Trophoblast cell (in vitro differentiated cells and primary cell): ENCODE measurements around the gene BAG1.

ENCODE experiments used
- DNase-seq, 2 donors: peaks; one replicate each; pipeline ENCODE4 v3.0.0-alpha.2; 2016
- H2AFZ ChIP-seq: 2 replicates; pipeline ENCODE4 v1.6.1; 2013; ENCODE audit warnings: low read length, moderate library complexity, mild to moderate bottlenecking; ENCODE audit not compliant: insufficient read depth, poor library complexity
- H2AK5ac ChIP-seq: 2 replicates; pipeline ENCODE4 v1.6.1; 2013; ENCODE audit warnings: mild to moderate bottlenecking, low read length
- H2BK120ac ChIP-seq: 2 replicates; pipeline ENCODE4 v1.6.1; 2013; ENCODE audit warnings: low read length, mild to moderate bottlenecking, moderate library complexity; ENCODE audit not compliant: insufficient read depth, poor library complexity
- H2BK12ac ChIP-seq: 2 replicates; pipeline ENCODE4 v1.6.1; 2013; ENCODE audit warnings: mild to moderate bottlenecking, low read length, moderate library complexity
- H2BK5ac ChIP-seq: 2 replicates; pipeline ENCODE4 v1.6.1; 2013; ENCODE audit warnings: low read length, low read depth, moderate library complexity, mild to moderate bottlenecking; ENCODE audit not compliant: poor library complexity
- H3K14ac ChIP-seq: 2 replicates; pipeline ENCODE4 v1.6.1; 2013; ENCODE audit warnings: mild to moderate bottlenecking, low read length
- H3K18ac ChIP-seq: 2 replicates; pipeline ENCODE4 v1.6.1; 2013; ENCODE audit warnings: mild to moderate bottlenecking, low read length
- H3K23ac ChIP-seq: 2 replicates; pipeline ENCODE4 v1.6.1; 2013; ENCODE audit warnings: low read length
- H3K27ac ChIP-seq: 2 replicates; pipeline ENCODE4 v1.5.1; 2013; ENCODE audit warnings: low read depth, mild to moderate bottlenecking, inconsistent platforms, low read length, moderate library complexity
- H3K27me3 ChIP-seq: 2 replicates; pipeline ENCODE4 v1.6.1; 2013; ENCODE audit warnings: inconsistent platforms, mild to moderate bottlenecking, low read length, moderate library complexity; ENCODE audit not compliant: insufficient read depth
- H3K36me3 ChIP-seq, 2 experiments: 1 replicate in 1 of 2; 2 replicates in 1 of 2; pipeline ENCODE4 v1.6.1; 2013; ENCODE audit warnings: low read length in 2 of 2, mild to moderate bottlenecking in 2 of 2, moderate library complexity in 1 of 2; ENCODE audit not compliant: insufficient read depth in 2 of 2, control insufficient read depth in 1 of 2
- H3K4ac ChIP-seq: 2 replicates; pipeline ENCODE4 v1.6.1; 2013; ENCODE audit warnings: low read depth, mild to moderate bottlenecking, low read length, moderate library complexity
- H3K4me1 ChIP-seq, 2 experiments: 1 replicate in 1 of 2; 2 replicates in 1 of 2; pipeline ENCODE4 v1.6.1; 2013; ENCODE audit warnings: low read length in 2 of 2, mild to moderate bottlenecking in 2 of 2, moderate library complexity in 1 of 2; ENCODE audit not compliant: insufficient read depth in 2 of 2, control insufficient read depth in 1 of 2
- H3K4me2 ChIP-seq: 2 replicates; pipeline ENCODE4 v1.6.1; 2013; ENCODE audit warnings: inconsistent platforms, mild to moderate bottlenecking, low read length, moderate library complexity
- H3K4me3 ChIP-seq: 2 replicates; pipeline ENCODE4 v1.5.1; 2013; ENCODE audit warnings: mild to moderate bottlenecking, low read depth, low read length, inconsistent platforms
- H3K79me1 ChIP-seq: one replicate; pipeline ENCODE4 v1.6.1; 2013; ENCODE audit warnings: low read length
- H3K79me2 ChIP-seq: 2 replicates; pipeline ENCODE4 v1.6.1; 2013; ENCODE audit warnings: low read length, mild to moderate bottlenecking; ENCODE audit not compliant: control insufficient read depth, insufficient read depth, poor library complexity
- H3K9ac ChIP-seq: 2 replicates; pipeline ENCODE4 v1.6.1; 2013; ENCODE audit warnings: mild to moderate bottlenecking, low read length
- H3K9me3 ChIP-seq: 2 replicates; pipeline ENCODE4 v1.6.1; 2013; ENCODE audit warnings: low read depth, mild to moderate bottlenecking, control low read depth, inconsistent platforms, low read length; ENCODE audit not compliant: insufficient read depth
- H4K12ac ChIP-seq: 2 replicates; pipeline ENCODE4 v1.6.1; 2013; ENCODE audit warnings: low read depth, mild to moderate bottlenecking, low read length, moderate library complexity
- H4K8ac ChIP-seq: 2 replicates; pipeline ENCODE4 v1.6.1; 2013; ENCODE audit warnings: low read depth, mild to moderate bottlenecking, low read length, moderate library complexity
- H4K91ac ChIP-seq: one replicate; pipeline ENCODE4 v1.6.1; 2013; ENCODE audit warnings: low read depth, mild to moderate bottlenecking, low read length, moderate library complexity
- WGBS: extraction: QIAGEN DNeasy Blood & Tissue Kit; methylation state at CpG from one replicate; pipeline ENCODE4 v1.1.7; 2013; ENCODE audit warnings: missing lambda C conversion rate; ENCODE audit not compliant: insufficient read length, insufficient coverage; ENCODE audit errors: extremely low coverage; 5-methylcytosine and 5-hydroxymethylcytosine counted together

BAG1 gene

DNA sequence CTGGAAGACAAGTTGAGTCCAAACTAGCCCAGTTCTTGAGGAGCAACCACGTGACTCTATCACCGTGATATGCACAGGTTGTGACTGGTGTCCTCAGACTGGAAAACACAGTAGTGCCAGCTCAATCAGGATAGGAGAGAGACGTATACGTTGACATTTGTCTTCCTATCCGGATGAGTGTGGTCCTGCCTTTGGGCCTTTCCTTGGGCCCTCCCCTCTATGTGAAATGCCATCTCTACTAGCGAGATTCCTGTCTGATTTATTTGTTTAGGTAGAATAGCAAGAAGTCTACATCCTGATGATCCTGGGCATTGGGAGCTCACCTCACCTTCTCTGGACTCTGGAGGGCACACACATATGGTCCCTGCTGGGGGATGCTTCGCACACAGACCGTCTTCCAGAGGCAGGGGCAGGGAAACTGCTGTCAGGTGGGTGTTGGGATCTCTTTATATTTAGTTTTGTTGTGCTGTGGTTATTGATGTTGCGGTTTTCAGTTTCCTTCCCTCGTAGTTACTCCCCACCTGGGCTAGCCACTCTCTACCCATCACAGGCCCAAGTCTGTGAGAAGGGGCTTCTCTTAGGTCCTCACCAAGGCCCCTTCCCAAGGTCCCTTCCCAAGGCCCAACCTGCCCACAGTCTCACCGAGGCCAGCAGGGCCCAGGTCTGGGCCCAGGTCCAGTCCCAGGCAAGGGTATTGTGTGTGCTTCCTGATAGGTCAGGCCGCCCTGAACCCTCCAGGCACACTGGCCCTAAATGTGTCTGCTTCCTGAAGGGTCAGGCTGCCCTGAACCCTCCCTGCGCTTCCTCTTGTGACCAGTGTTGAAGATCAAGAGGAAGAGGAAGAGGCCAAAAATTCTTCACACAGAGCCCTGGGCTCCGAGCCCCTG lies 43.6 kb downstream of the BAG1 start:
- H3K79me1 ChIP-seq, result no peaks in the 10 kb centered on the region
- no peak overlapping the region for H3K9ac ChIP-seq
- no peak overlapping the region for H3K4me2 ChIP-seq
- no peak overlapping the region for H2AFZ ChIP-seq
- H3K4ac ChIP-seq, result no peak overlapping the region
- no peak overlapping the region for H3K23ac ChIP-seq
- H3K79me2 ChIP-seq, result no peaks in the 10 kb centered on the region
- no peaks in the 10 kb centered on the region for H3K4me1 ChIP-seq
- no peak overlapping the region for H3K27ac ChIP-seq
- H2BK5ac ChIP-seq, result no peak overlapping the region
- H3K18ac ChIP-seq, result no peak overlapping the region
- H4K91ac ChIP-seq, result no peak overlapping the region
- H2BK120ac ChIP-seq, result no peak overlapping the region
- no peak overlapping the region for H2BK12ac ChIP-seq
- no CpG with 5 or more reads among the region's 14 CpGs for WGBS
- H3K4me3 ChIP-seq, result no peak overlapping the region
- no peaks in the 10 kb centered on the region for H3K27me3 ChIP-seq
- H4K8ac ChIP-seq, result no peak overlapping the region
- no peak overlapping the region for H2AK5ac ChIP-seq
- no peak overlapping the region for H3K14ac ChIP-seq
- H3K36me3 ChIP-seq, result no peaks in the 10 kb centered on the region
- H4K12ac ChIP-seq, result no peak overlapping the region
- DNase-seq, result no peak
- H3K9me3 ChIP-seq, result peaks cover 2% of the 10 kb centered on the region

- Histone ChIP-seq H3K23ac (no peak overlapping the region), H3K4me2 (no peak overlapping the region), H2BK12ac (no peak overlapping the region), H3K9ac (no peak overlapping the region), H3K9me3 (no peaks in the 10 kb centered on the region), H3K4ac (no peak overlapping the region), H2BK5ac (no peak overlapping the region), H3K18ac (no peak overlapping the region), H4K91ac (no peak overlapping the region), H3K14ac (no peak overlapping the region), H3K36me3 (no peaks in the 10 kb centered on the region), H4K8ac (no peak overlapping the region), H3K4me3 (no peak overlapping the region), H3K79me1 (peaks cover 2% of the 10 kb centered on the region), H3K79me2 (no peaks in the 10 kb centered on the region), H3K27me3 (no peaks in the 10 kb centered on the region), H4K12ac (no peak overlapping the region), H2BK120ac (no peak overlapping the region), H2AFZ (no peak overlapping the region), H3K27ac (no peak overlapping the region), H2AK5ac (no peak overlapping the region), H3K4me1 (peaks cover 9 to 14% of the 10 kb centered on the region in 2 experiments)
- no CpG with 5 or more reads among the region's 3 CpGs for WGBS
- peak; percentile 41 to 64 for DNase-seq
Measured at GRCh38 chr9:33211695-33212393, 52.7 kb downstream of the BAG1 start.

DNA sequence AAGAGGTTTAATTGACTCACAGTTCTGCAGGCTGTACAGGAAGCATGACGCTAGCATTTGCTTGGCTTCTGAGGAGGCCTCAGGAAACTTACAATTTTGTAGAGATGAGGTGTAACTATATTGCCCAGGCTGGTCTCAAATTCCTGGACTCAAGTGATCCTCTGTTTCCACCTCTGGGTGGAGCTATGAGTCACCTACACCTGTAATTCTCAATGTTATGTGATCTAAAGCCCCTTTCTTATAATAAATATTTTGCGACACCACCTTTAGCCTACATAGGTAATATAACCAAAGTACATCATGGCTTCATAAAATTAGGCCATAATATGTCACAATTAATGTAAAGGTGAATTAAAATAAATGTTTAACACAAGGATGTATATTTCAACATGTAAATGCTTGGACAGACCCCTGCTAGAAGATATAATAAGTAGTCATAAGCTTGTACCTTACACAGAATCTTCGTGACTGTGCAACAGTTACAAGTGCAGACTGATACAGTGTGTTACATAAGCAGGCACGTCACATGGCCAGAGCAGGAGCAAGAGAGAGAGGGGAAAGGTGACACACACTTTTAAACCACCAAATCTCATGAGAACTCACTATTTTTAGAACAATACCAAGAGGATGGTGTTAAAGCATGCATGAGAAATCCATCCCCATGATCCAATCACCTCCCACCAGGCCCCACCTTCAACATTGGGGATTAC lies 54.3 kb downstream of the BAG1 start:
- Histone ChIP-seq H3K14ac (no peak overlapping the region), H2BK5ac (no peak overlapping the region), H3K9ac (no peak overlapping the region), H3K36me3 (no peaks in the 10 kb centered on the region), H3K4me1 (peaks cover 9 to 14% of the 10 kb centered on the region in 2 experiments), H4K8ac (no peak overlapping the region), H2AFZ (no peak overlapping the region), H2BK12ac (no peak overlapping the region), H4K91ac (no peak overlapping the region), H2BK120ac (no peak overlapping the region), H3K4me2 (no peak overlapping the region), H3K4me3 (no peak overlapping the region), H2AK5ac (no peak overlapping the region), H3K79me2 (no peaks in the 10 kb centered on the region), H3K23ac (no peak overlapping the region), H4K12ac (no peak overlapping the region), H3K9me3 (no peaks in the 10 kb centered on the region), H3K27me3 (no peaks in the 10 kb centered on the region), H3K4ac (no peak overlapping the region), H3K18ac (no peak overlapping the region), H3K79me1 (peaks cover 2% of the 10 kb centered on the region), H3K27ac (no peak overlapping the region)
- no peak for DNase-seq
- no CpG with 5 or more reads among the region's 4 CpGs for WGBS

DNA sequence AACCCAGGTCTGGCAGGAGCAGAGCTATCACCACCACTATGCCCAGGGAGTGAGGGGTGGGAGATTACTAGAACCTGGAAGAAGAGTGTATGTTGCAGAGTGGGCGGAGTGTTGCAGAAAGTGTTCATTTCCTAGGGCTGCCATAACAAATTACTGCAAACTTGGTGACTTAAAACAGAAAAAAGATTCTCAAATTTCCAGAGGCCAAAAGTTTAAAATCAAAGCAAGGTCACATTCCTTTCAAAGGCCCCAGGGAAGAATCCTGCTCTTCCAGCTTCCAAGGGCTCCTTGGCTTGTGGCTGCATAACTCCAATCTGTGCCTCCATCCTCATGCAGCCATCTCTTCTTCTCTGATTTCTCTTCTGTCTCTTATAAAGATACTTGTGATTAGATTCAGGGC lies 55.1 kb downstream of the BAG1 start:
- Histone ChIP-seq H3K23ac (no peak overlapping the region), H3K4me2 (no peak overlapping the region), H3K18ac (no peak overlapping the region), H3K79me1 (peaks cover 2% of the 10 kb centered on the region), H4K12ac (no peak overlapping the region), H3K4me1 (peaks cover 9 to 14% of the 10 kb centered on the region in 2 experiments), H3K79me2 (no peaks in the 10 kb centered on the region), H2BK120ac (no peak overlapping the region), H3K4me3 (no peak overlapping the region), H3K9ac (no peak overlapping the region), H4K91ac (no peak overlapping the region), H4K8ac (no peak overlapping the region), H2BK5ac (no peak overlapping the region), H3K14ac (no peak overlapping the region), H3K9me3 (no peaks in the 10 kb centered on the region), H3K27me3 (no peaks in the 10 kb centered on the region), H2BK12ac (no peak overlapping the region), H3K4ac (no peak overlapping the region), H2AFZ (no peak overlapping the region), H3K36me3 (no peaks in the 10 kb centered on the region), H2AK5ac (no peak overlapping the region), H3K27ac (no peak overlapping the region)
- DNase-seq, result peak; percentile 16 to 70
- WGBS, result no CpG with 5 or more reads among the region's 1 CpG
